ENCODE results near the gene HAP1. TPM values are rescaled to one million over a fixed set of nuclear protein-coding genes. Genes with fewer than 3 reads are reported as not detected.

HAP1 gene
- total RNA-seq, 1 experiment from 2014 or later = 11.6 TPM

DNA sequence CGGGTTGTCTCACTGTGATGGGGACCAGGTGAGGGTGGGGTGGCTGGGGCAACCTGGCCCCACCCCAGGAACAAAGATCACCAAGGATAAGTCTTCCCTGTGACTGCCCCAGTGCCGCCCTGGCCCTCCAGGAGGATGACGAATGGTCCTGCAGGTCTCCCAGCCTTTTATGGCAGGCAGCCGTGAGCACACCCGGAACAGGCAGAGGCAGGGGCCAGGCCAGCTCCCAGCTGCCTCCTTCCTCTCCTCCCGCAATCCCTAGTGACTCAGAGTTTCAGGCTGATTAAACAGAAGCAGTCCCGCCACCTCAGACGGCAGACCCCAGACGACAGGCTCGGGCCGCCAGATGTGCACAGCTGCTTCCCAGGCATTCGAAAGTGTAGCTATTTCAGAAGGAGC lies 38.7 kb upstream of the HAP1 start:
- Histone ChIP-seq H3K27me3 (ENCODE audit: control insufficient read depth, insufficient read depth, low read length) (no peaks in the 10 kb centered on the region), H3K9me3 (ENCODE audit: control insufficient read depth, insufficient read depth, low read depth, low read length) (no peaks in the 10 kb centered on the region), H3K4me1 (ENCODE audit: control insufficient read depth, insufficient read depth, low read length) (peaks cover 55% of the 10 kb centered on the region), H3K27ac (ENCODE audit: low read length) (peak overlapping the region; percentile 55), H3K4me3 (ENCODE audit: low read depth in 2 of 2, low read length in 2 of 2) (no peak overlapping the region), H3K36me3 (ENCODE audit: control insufficient read depth, insufficient read depth, low read length) (peaks cover 4% of the 10 kb centered on the region; the same call in 1 of the 2 replicates)
- TF ChIP-seq REST (IDR thresholded peaks at IDR 0.05; ENCODE audit: insufficient read depth in 1 of 2, low read depth in 2 of 2, low read length in 1 of 2) (no peak), TCF7L2 (IDR thresholded peaks at IDR 0.05; ENCODE audit: low read depth, low read length) (no peak), SIN3A (IDR thresholded peaks at IDR 0.05; ENCODE audit: borderline replicate concordance, insufficient read depth, low read depth, low read length) (no peak), POLR2AphosphoS5 (IDR thresholded peaks at IDR 0.05; ENCODE audit: low read depth, low read length) (no peak)
- TF ChIP-seq, protein P1, sequence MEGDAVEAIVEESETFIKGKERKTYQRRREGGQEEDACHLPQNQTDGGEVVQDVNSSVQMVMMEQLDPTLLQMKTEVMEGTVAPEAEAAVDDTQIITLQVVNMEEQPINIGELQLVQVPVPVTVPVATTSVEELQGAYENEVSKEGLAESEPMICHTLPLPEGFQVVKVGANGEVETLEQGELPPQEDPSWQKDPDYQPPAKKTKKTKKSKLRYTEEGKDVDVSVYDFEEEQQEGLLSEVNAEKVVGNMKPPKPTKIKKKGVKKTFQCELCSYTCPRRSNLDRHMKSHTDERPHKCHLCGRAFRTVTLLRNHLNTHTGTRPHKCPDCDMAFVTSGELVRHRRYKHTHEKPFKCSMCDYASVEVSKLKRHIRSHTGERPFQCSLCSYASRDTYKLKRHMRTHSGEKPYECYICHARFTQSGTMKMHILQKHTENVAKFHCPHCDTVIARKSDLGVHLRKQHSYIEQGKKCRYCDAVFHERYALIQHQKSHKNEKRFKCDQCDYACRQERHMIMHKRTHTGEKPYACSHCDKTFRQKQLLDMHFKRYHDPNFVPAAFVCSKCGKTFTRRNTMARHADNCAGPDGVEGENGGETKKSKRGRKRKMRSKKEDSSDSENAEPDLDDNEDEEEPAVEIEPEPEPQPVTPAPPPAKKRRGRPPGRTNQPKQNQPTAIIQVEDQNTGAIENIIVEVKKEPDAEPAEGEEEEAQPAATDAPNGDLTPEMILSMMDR (IDR thresholded peaks at IDR 0.05) = no peak
- BruUV-seq (replicated peaks) = no TSS peak
- POLR2A ChIA-PET = interaction anchor here (0.9 kb wide), 1 partner anchor 10 kb away, joined by 3 read pairs; no protein-coding TSS in a partner anchor
- DNase-seq (ENCODE audit: low read depth, low spot score) (no peak), ATAC-seq (peak; percentile 44)
- intact Hi-C loops (cut with micrococcal nuclease; ENCODE audit: unreplicated experiment) = no loop called here
- CTCF ChIA-PET = interaction anchor here (0.5 to 1.6 kb wide), 3 partner anchors 13 to 51 kb away, joined by 3 to 7 read pairs (median 7); partner anchors contain the start of gene JUP
- in situ Hi-C loops (cut with HindIII; ENCODE audit: low pct_unique_long_range_greater_than_20kb, low sequenced_read_pairs) = no loop called here

- no peak for ATAC-seq
- DNase-seq (ENCODE audit: low read depth, low spot score) = no peak
- ChIA-PET CTCF (interaction anchor here (1.3 to 1.6 kb wide), 2 partner anchors 14 kb away, joined by 3 to 7 read pairs; partner anchors contain the start of gene JUP), POLR2A (interaction anchor here (0.9 kb wide), 1 partner anchor 10 kb away, joined by 3 read pairs; no protein-coding TSS in a partner anchor)
- Histone ChIP-seq H3K4me3 (ENCODE audit: low read depth in 2 of 2, low read length in 2 of 2) (no peak overlapping the region), H3K9me3 (ENCODE audit: control insufficient read depth, insufficient read depth, low read depth, low read length) (no peaks in the 10 kb centered on the region), H3K27me3 (ENCODE audit: control insufficient read depth, insufficient read depth, low read length) (no peaks in the 10 kb centered on the region), H3K36me3 (ENCODE audit: control insufficient read depth, insufficient read depth, low read length) (peaks cover 4% of the 10 kb centered on the region; the same call in 1 of the 2 replicates), H3K4me1 (ENCODE audit: control insufficient read depth, insufficient read depth, low read length) (peaks cover 50% of the 10 kb centered on the region), H3K27ac (ENCODE audit: low read length) (peak overlapping the region; percentile 55)
- in situ Hi-C loops (cut with HindIII; ENCODE audit: low pct_unique_long_range_greater_than_20kb, low sequenced_read_pairs) = no loop called here
- no TSS peak for BruUV-seq (replicated peaks)
- no peak for TF ChIP-seq SIN3A (IDR thresholded peaks at IDR 0.05; ENCODE audit: borderline replicate concordance, insufficient read depth, low read depth, low read length)
- no peak for TF ChIP-seq POLR2AphosphoS5 (IDR thresholded peaks at IDR 0.05; ENCODE audit: low read depth, low read length)
- no peak for TF ChIP-seq TCF7L2 (IDR thresholded peaks at IDR 0.05; ENCODE audit: low read depth, low read length)
- TF ChIP-seq, protein P1 (IDR thresholded peaks at IDR 0.05) = no peak
- no peak for TF ChIP-seq REST (IDR thresholded peaks at IDR 0.05; ENCODE audit: insufficient read depth in 1 of 2, low read depth in 2 of 2, low read length in 1 of 2)
- intact Hi-C loops (cut with micrococcal nuclease; ENCODE audit: unreplicated experiment) = no loop called here
These were observed 38.2 kb upstream of the HAP1 start for GRCh38 chr17:41772586-41773189.

Measured in Panc1 (cell line).